ENCODE measurements around the gene MFGE8. TPM values are rescaled to one million over a fixed set of nuclear protein-coding genes. Genes with fewer than 3 reads are reported as not detected.

Gene MFGE8
- total RNA-seq, 4 donors from 2014 or later = 239 to 437 (median 395) TPM

- H3K36me3 ChIP-seq = peaks cover 0 to 7% of the 10 kb centered on the region in 2 donors
- no peak for TF ChIP-seq POLR2A (IDR thresholded peaks at IDR 0.05)
- TF ChIP-seq, protein P1, sequence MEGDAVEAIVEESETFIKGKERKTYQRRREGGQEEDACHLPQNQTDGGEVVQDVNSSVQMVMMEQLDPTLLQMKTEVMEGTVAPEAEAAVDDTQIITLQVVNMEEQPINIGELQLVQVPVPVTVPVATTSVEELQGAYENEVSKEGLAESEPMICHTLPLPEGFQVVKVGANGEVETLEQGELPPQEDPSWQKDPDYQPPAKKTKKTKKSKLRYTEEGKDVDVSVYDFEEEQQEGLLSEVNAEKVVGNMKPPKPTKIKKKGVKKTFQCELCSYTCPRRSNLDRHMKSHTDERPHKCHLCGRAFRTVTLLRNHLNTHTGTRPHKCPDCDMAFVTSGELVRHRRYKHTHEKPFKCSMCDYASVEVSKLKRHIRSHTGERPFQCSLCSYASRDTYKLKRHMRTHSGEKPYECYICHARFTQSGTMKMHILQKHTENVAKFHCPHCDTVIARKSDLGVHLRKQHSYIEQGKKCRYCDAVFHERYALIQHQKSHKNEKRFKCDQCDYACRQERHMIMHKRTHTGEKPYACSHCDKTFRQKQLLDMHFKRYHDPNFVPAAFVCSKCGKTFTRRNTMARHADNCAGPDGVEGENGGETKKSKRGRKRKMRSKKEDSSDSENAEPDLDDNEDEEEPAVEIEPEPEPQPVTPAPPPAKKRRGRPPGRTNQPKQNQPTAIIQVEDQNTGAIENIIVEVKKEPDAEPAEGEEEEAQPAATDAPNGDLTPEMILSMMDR (IDR thresholded peaks at IDR 0.05 in 4 of 5, conservative IDR thresholded peaks at IDR 0.05 in 1 of 5) = peak; percentile 64 to 81 (median 72)
- no peaks in the 10 kb centered on the region for H3K9me3 ChIP-seq
- in situ Hi-C loops (cut with MboI; ENCODE audit: low sequenced_read_pairs in 4 of 4) (loop anchor here in 2 of 4 donors (10.0 kb wide), 2 partner anchors 280 to 290 kb away; no protein-coding TSS in a partner anchor), intact Hi-C loops (cut with DNase I; ENCODE audit: low total_unique reads) (loop anchor here (2.0 kb wide), 1 partner anchor 122 kb away; no protein-coding TSS in a partner anchor)
- ATAC-seq = peak; percentile 24 to 49
- H3K27me3 ChIP-seq = peaks cover 10 to 15% (median 14%) of the 10 kb centered on the region in 3 donors
- H3K27ac ChIP-seq = peak overlapping the region in 1 of 4 donors; percentile 4
- H3K4me1 ChIP-seq = peaks cover 12 to 49% of the 10 kb centered on the region in 2 donors
- peak overlapping the region; percentile 33 to 67 (median 56) for H3K4me3 ChIP-seq
- peak in 1 of 2 donors; percentile 69 for DNase-seq
Observed at GRCh38 chr15:88894348-88894818, 18.8 kb downstream of the MFGE8 start.

DNA sequence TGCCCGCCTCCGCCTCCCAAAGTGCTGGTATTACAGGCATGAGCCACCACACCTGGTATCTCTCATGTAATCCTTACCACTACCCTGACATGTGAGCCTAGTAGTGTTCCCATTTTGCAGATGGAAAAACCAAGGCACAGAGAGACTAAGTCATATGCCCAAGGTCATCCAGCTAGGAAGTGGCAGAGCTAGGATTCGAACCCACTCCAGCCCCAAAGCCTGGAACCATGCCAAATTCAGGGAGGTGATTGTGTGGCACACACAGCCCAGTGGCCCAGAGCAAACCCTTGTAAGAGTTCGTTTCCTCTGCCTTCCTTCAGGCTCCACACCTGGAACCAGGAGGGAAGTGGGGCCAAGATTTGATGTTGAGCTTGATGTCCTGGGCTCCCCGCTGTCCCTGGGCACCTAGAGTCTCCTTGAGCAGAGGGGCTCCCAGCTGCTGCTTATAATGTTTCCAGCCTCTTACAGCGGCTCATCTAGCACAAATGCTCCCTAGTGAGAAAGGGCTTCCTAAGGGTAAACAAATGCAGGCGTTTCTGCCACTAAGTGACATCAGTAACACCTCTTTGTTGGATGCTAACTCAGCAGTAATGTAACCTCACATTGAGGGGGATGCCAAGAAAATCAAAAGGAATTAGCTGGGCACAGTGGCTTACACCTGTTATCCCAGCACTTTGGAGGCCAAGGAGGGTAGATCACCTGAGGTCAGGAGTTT is 21.5 kb downstream of the MFGE8 start:
- DNase-seq (no peak), ATAC-seq (no peak)
- Histone ChIP-seq H3K9me3 (no peaks in the 10 kb centered on the region), H3K27ac (no peak overlapping the region), H3K27me3 (peaks cover 10 to 15% (median 14%) of the 10 kb centered on the region in 3 donors), H3K36me3 (no peaks in the 10 kb centered on the region), H3K4me3 (no peak overlapping the region), H3K4me1 (peaks cover 0 to 22% of the 10 kb centered on the region in 2 donors)
- intact Hi-C loops (cut with DNase I; ENCODE audit: low total_unique reads) = no loop called here
- in situ Hi-C loops (cut with MboI; ENCODE audit: low sequenced_read_pairs in 4 of 4) = loop anchor here in 2 of 4 donors (10.0 kb wide), 2 partner anchors 283 to 293 kb away; no protein-coding TSS in a partner anchor
- no peak for TF ChIP-seq POLR2A (IDR thresholded peaks at IDR 0.05)
- TF ChIP-seq, protein P1 (IDR thresholded peaks at IDR 0.05 in 4 of 5, conservative IDR thresholded peaks at IDR 0.05 in 1 of 5) = no peak

GRCh38 chr15:88890495-88890894 is 22.7 kb downstream of the MFGE8 start:
- Histone ChIP-seq H3K27ac (no peak overlapping the region), H3K4me3 (no peak overlapping the region), H3K36me3 (no peaks in the 10 kb centered on the region), H3K9me3 (no peaks in the 10 kb centered on the region), H3K27me3 (peaks cover 10 to 14% (median 13%) of the 10 kb centered on the region in 3 donors), H3K4me1 (peaks cover 0 to 18% of the 10 kb centered on the region in 2 donors)
- no peak for DNase-seq
- intact Hi-C loops (cut with DNase I; ENCODE audit: low total_unique reads) (no loop called here), in situ Hi-C loops (cut with MboI; ENCODE audit: low sequenced_read_pairs in 4 of 4) (loop anchor here in 2 of 4 donors (10.0 kb wide), 2 partner anchors 284 to 294 kb away; no protein-coding TSS in a partner anchor)
- TF ChIP-seq, protein P1 (IDR thresholded peaks at IDR 0.05 in 4 of 5, conservative IDR thresholded peaks at IDR 0.05 in 1 of 5) = no peak
- no peak for TF ChIP-seq POLR2A (IDR thresholded peaks at IDR 0.05)
- ATAC-seq = no peak

GRCh38 chr15:88888719-88889118 is 24.5 kb downstream of the MFGE8 start:
- intact Hi-C loops (cut with DNase I; ENCODE audit: low total_unique reads) (no loop called here), in situ Hi-C loops (cut with MboI; ENCODE audit: low sequenced_read_pairs in 4 of 4) (no loop called here)
- Histone ChIP-seq H3K4me1 (peaks cover 0 to 7% of the 10 kb centered on the region in 2 donors), H3K27ac (no peak overlapping the region), H3K36me3 (no peaks in the 10 kb centered on the region), H3K27me3 (peaks cover 0 to 3% (median 0%) of the 10 kb centered on the region in 3 donors), H3K4me3 (no peak overlapping the region), H3K9me3 (no peaks in the 10 kb centered on the region)
- ATAC-seq = no peak
- TF ChIP-seq POLR2A (IDR thresholded peaks at IDR 0.05) = no peak
- TF ChIP-seq, protein P1 (IDR thresholded peaks at IDR 0.05 in 4 of 5, conservative IDR thresholded peaks at IDR 0.05 in 1 of 5) = no peak
- no peak for DNase-seq
